SIG-M5 treated with dmso at 0.1 percent for 504 hours (cell line): ENCODE results near the gene KIAA0586.
"Not testable (repeated sequence)": the region's sequence is repeated elsewhere in the genome, so short reads cannot be mapped to it uniquely, and the experiment has no call there.

Experiments
- DNase-seq: peaks from one replicate; lab custom pipeline; 2025; ENCODE audit not compliant: unreplicated experiment; lab: John Stamatoyannopoulos, UW

The KIAA0586 gene

GRCh38 chr14:58427281-58428117 lies at the start of gene KIAA0586, which contains the start of gene TIMM9:
Gene KIAA0586 (plus strand): TSS chr14:58427719. CDS start chr14:58428265, 546 bp downstream.
Gene TIMM9 (minus strand): TSS chr14:58427531. CDS start chr14:58411945, 15,586 bp downstream.
- DNase-seq: peak; percentile 98

GRCh38 chr14:58390830-58391229 lies 36.7 kb upstream of the KIAA0586 start:
- DNase-seq: no peak

- no peak for DNase-seq
Observed at GRCh38 chr14:58395562-58395811, 32.0 kb upstream of the KIAA0586 start.

- DNase-seq: peak; percentile 55
Observed at GRCh38 chr14:58395812-58396788, 31.4 kb upstream of the KIAA0586 start, which contains the start of gene TOMM20L. Gene TOMM20L (plus strand): TSS chr14:58395930. CDS start chr14:58395958, 28 bp downstream.

- no peak for DNase-seq
Observed at GRCh38 chr14:58397156-58397555, 30.4 kb upstream of the KIAA0586 start.

- DNase-seq: no peak
Observed at GRCh38 chr14:58398495-58398894, 29.0 kb upstream of the KIAA0586 start.

GRCh38 chr14:58398895-58399294 lies 28.6 kb upstream of the KIAA0586 start:
- no peak for DNase-seq

GRCh38 chr14:58401587-58401986 lies 25.9 kb upstream of the KIAA0586 start:
- no peak for DNase-seq

GRCh38 chr14:58408681-58409215 lies 18.8 kb upstream of the KIAA0586 start:
- DNase-seq: no peak

GRCh38 chr14:58414845-58415244 lies 12.7 kb upstream of the KIAA0586 start:
- DNase-seq: peak; percentile 29

GRCh38 chr14:58415636-58416547 lies 11.6 kb upstream of the KIAA0586 start:
- no peak for DNase-seq

GRCh38 chr14:58416934-58417333 lies 10.6 kb upstream of the KIAA0586 start:
- not testable (repeated sequence) for DNase-seq

GRCh38 chr14:58426670-58427280 lies 744 bp upstream of the KIAA0586 start:
- DNase-seq: peak; percentile 67

- peak; percentile 72 for DNase-seq
Observed at GRCh38 chr14:58428118-58428683, 682 bp downstream of the KIAA0586 start.

- DNase-seq: no peak
Observed at GRCh38 chr14:58430156-58430555, 2.6 kb downstream of the KIAA0586 start.

GRCh38 chr14:58439476-58439875 lies 12.0 kb downstream of the KIAA0586 start:
- no peak for DNase-seq

- DNase-seq: no peak
Observed at GRCh38 chr14:58444627-58445026, 17.1 kb downstream of the KIAA0586 start.

GRCh38 chr14:58455593-58456265 lies 28.2 kb downstream of the KIAA0586 start:
- DNase-seq: peak; percentile 30

GRCh38 chr14:58460772-58461171 lies 33.3 kb downstream of the KIAA0586 start:
- no peak for DNase-seq
